Measurements from ENCODE around the gene NOP58.
"Not testable (repeated sequence)": the region's sequence is repeated elsewhere in the genome, so short reads cannot be mapped to it uniquely, and the experiment has no call there.

NOP58 gene

DNA sequence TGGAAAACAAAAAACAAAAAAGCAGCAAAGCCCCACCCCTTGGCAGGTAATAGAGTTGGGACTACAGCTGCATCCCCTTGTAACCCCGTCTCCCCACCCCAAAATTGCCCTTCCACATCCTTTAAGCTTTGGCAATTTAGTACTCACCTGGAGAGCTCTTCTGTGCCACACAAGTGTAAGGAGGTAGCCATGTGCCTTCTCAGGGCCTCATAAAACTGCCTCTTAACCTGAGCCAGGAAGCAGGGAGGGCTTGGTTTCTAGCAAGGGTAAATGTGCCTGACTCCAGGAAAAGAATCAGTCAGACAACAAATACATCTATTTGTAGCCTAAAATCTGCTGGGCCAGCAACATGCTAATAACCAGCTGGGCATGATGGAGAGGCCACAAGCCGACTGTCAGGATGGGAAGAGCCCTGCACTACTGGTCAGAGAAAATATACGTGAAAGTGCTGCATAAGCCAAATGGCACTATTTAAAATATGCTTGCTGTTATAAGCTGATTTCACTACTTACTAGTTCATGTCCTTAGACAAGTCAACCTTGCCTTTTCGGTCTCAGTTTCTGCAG is 46.3 kb downstream of the NOP58 start:
- no peak for DNase-seq

- DNase-seq, result no peak
These were observed 48.6 kb downstream of the NOP58 start for GRCh38 chr2:202314116-202314515.

DNA sequence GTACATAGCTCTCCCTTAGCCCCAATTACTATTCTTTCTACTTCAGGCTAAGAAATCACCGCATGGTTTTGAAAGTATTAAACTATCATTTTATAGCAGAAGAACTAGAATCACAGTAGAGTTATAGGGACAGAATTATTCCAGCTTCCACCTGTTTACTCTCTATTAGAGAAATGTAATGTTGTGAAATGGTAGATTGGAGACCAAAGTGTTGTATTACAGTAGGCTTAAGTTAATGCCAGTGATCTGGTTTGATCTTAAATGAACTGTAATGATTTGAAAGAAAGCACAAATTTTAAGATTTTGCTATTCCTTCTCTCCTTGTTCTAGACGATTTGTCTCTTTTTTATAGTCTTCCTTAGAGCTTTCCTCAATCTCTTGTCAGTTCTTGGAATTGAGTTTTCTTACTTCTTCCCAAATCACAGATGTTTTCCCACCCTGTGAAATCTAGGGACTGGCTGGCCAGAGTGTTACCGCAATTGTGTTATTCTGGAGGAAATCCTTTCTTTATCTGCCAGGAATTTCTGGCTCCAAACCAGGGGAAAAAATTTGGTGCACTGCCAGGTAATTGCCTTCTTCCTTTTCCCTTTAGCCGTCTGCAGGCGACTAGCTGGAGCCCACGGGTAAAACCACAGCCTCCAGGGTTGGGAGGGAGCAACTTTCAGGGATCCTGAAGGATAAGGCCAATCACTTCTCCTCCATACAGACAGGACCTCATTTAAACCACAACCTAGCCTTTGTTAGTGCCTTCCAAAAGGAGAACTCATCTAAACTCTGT is 51.7 kb downstream of the NOP58 start:
- no peak for DNase-seq

DNA sequence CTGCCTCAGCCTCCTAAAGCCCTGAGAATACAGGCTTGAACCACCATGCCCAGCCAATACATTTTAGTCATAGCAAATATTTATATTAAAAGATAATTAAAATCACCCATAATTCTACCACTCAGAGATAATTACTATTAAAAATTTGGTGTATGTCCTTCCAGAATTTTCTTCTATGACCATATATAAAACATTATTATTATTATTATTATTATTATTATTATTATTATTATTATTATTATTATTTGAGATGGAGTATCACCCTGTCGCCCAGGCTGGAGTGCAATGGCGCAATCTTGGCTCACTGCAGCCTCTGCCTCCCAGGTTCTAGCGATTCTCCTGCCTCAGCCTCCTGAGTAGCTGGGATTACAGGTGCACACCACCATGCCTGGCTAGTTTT is 54.8 kb downstream of the NOP58 start:
- not testable (repeated sequence) for DNase-seq

GRCh38 chr2:202322435-202322834 is 56.9 kb downstream of the NOP58 start:
- DNase-seq, result no peak

- DNase-seq, result no peak
These were observed 62.3 kb downstream of the NOP58 start for GRCh38 chr2:202327858-202328257.

GRCh38 chr2:202335791-202336467 is 70.4 kb downstream of the NOP58 start:
- DNase-seq, result no peak

- no peak for DNase-seq
These were observed 71.6 kb downstream of the NOP58 start for GRCh38 chr2:202337151-202337550.

DNA sequence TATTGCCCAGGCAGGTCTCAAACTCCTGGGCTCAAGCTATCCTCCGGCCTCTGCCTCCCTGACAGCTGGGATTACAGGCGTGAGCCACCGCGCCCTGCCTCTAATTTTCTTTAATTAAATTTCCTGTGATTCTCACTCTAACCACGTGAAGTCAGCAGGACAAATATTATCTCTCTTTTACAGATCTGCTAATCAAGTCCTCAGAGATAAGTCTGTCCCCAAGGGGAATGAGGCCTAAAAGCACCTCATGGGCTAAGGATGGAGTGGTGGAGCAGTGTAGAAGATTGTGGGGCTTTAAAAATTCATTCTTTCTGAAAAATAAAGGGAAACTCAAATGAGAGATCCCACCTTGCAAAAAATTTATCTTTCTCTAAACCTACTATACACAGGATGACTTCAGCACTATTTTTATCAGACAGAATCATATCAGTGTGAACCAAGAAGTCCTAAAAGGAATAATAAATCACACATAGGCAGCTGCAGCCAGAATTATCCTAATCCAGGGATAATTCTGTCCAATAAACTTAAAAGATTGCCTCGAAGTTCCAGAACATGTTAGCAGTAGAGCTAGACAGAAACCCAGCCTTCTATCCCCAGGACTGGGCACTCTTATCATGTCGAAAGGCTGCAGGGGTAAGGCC is 72.3 kb downstream of the NOP58 start:
- DNase-seq, result no peak

DNA sequence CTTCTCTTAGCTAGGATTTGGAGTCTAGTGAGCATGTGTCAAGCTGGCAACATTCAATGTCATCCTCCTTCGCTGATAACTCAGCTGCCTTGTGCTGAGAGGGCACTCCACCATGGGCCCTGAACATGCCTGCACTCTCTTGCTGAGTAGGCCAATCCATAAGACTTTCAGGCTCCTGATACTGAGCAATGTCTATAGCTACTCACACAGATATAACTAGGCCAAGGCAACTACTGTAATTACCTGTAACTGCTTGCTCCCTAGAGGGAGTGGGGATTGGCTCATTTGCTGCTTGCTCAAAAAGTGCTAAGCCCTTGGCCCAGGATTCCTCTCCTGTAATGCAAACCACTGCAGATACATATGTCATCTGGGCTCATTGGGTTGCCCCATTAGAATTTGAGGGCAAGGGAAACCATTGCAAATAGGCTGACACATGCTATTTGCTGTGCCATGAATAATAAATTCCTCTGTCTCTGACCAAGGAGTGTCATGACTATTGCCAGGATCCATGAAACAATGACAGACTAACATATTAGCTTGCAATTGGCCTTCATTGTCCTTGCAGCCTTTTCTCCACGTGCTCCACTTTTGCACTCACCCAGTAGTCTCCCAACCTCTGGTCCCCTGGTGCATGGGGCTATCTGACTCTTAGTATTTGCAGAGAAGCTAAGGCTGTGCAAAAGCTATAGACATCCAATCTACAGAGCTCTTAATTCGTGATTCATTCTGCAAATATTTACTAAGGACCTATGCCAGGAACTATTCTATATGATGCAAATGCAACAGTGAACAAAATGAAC is 73.7 kb downstream of the NOP58 start:
- no peak for DNase-seq

DNA sequence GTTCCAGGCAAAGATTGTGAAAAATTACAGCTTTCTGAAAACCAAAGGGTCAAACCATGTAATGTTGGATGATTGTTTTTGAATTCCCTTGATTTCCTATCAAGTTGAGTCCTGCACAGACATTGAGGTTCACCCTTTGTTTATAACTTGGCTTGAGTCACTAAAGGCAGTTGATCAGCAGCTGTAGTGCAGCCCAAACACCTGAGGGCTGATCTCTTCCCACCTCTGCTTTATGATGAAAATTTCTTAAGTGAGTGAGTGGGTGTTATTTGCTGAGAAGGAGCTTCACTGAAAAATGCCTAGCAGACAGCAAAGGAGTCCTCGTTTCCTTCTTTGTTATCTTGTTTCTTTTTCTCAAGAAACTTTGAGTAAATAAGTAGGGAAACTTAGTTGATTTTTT is 78.6 kb downstream of the NOP58 start:
- no peak for DNase-seq

DNA sequence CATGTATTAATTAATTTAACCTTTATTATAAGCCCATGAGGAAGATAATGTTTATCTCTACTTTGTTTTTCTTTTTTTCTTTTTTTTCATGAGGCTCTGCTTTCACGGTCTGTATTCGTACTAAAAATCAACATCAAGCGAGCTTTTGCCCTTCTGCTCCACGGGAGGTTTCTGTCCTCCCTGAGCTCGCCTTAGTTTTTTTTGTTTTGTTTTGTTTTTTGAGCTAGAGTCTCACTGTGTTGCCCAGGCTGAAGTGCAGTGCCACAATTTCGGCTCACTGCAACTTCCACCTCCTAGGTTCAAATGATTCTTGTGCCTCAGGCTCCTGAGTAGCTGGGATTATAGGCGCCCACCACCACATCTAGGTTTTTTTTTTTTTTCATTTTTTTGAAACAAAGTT is 80.6 kb downstream of the NOP58 start:
- no peak for DNase-seq

Measured in KG1 (cell line).